MCF 10A (cell line): Measurements from ENCODE around the gene LIN7C. TPM values are rescaled to one million over a fixed set of nuclear protein-coding genes. Genes with fewer than 3 reads are reported as not detected.

ENCODE experiments used
- BruUV-seq: library from RNA; stranded (reverse); fragments of 400-500 nt; replicated peaks from 2 replicates; lab custom pipeline; 2021; lab: Mats Ljungman, UMichigan
- CTCF ChIA-PET: fragments of 300-600 bp; sonication (Branson Sonifier 250); formaldehyde crosslinking; extraction: SDS; loops from one replicate; lab custom pipeline; 2021; ENCODE audit warnings: antibody characterized with exemption, inconsistent platforms; lab: Yijun Ruan, JAX
- POLR2A ChIA-PET: fragments of 300-600, 350-650 bp; sonication (Branson Sonifier 250); formaldehyde crosslinking; extraction: SDS; loops from one replicate; lab custom pipeline; 2020; ENCODE audit warnings: antibody characterized with exemption, inconsistent platforms; lab: Yijun Ruan, JAX
- DNase-seq: peaks from one replicate; pipeline ENCODE4 v3.0.0-alpha.2; 2018; ENCODE audit not compliant: unreplicated experiment
- H3K27ac Mint-ChIP-seq: one replicate; pipeline ENCODE4 v1.8.0; 2022; ENCODE audit warnings: mild to moderate bottlenecking, low read depth, mixed read lengths; ENCODE audit not compliant: unreplicated experiment
- H3K27me3 Mint-ChIP-seq: one replicate; pipeline ENCODE4 v1.8.0; 2022; ENCODE audit warnings: mixed read lengths; ENCODE audit not compliant: insufficient read depth, unreplicated experiment
- H3K36me3 Mint-ChIP-seq: one replicate; pipeline ENCODE4 v1.8.0; 2022; ENCODE audit warnings: mild to moderate bottlenecking, moderate library complexity, mixed read lengths; ENCODE audit not compliant: insufficient read depth, unreplicated experiment
- H3K4me1 Mint-ChIP-seq: one replicate; pipeline ENCODE4 v1.8.0; 2022; ENCODE audit warnings: mixed read lengths; ENCODE audit not compliant: insufficient read depth, unreplicated experiment
- H3K4me3 Mint-ChIP-seq: one replicate; pipeline ENCODE4 v1.8.0; 2022; ENCODE audit warnings: mild to moderate bottlenecking, moderate library complexity, mixed read lengths; ENCODE audit not compliant: unreplicated experiment
- H3K9me3 Mint-ChIP-seq: one replicate; pipeline ENCODE4 v1.8.0; 2022; ENCODE audit warnings: mixed read lengths; ENCODE audit not compliant: unreplicated experiment
- CTCF ChIP-seq: fragments of 200-600 bp; IDR thresholded peaks from one replicate; pipeline ENCODE4 v1.8.0; 2022; ENCODE audit warnings: antibody characterized with exemption, mild to moderate bottlenecking; ENCODE audit not compliant: unreplicated experiment
- intact Hi-C: fragments of 100-400 bp; cut with micrococcal nuclease; formaldehyde crosslinking; loops from 2 replicates; pipeline ENCODE4 v1.14.1; 2022
- total RNA-seq: library from RNA; stranded (reverse); gene quantifications from 2 replicates; pipeline ENCODE4 v1.2.3, GENCODE V29; 2022

LIN7C gene
- total RNA-seq, 1 experiment from 2014 or later: 47.7 TPM

- no peaks in the 10 kb centered on the region for H3K9me3 Mint-ChIP-seq
- BruUV-seq: no TSS peak
- H3K4me1 Mint-ChIP-seq: peaks cover 8% of the 10 kb centered on the region
- H3K27me3 Mint-ChIP-seq: no peaks in the 10 kb centered on the region
- intact Hi-C loops: no loop called here
- TF ChIP-seq CTCF: no peak
- POLR2A ChIA-PET: no interaction called here
- CTCF ChIA-PET: interaction anchor here (0.7 to 4.5 kb wide), 3 partner anchors 8 to 294 kb away, joined by 3 to 38 read pairs (median 6); no protein-coding TSS in a partner anchor
- no peak overlapping the region for H3K27ac Mint-ChIP-seq
- H3K36me3 Mint-ChIP-seq: no peaks in the 10 kb centered on the region
- H3K4me3 Mint-ChIP-seq: no peak overlapping the region
- DNase-seq: no peak
Observed at GRCh38 chr11:27477831-27478230, 28.7 kb downstream of the LIN7C start.

- no TSS peak for BruUV-seq
- no peak overlapping the region for H3K27ac Mint-ChIP-seq
Observed at GRCh38 chr11:27477243-27477642, 29.3 kb downstream of the LIN7C start.

GRCh38 chr11:27475622-27476021, 30.9 kb downstream of the LIN7C start:
- CTCF ChIA-PET: interaction anchor here (1.2 to 4.5 kb wide), 5 partner anchors 10 to 292 kb away, joined by 4 to 38 read pairs (median 5); no protein-coding TSS in a partner anchor
- H3K27ac Mint-ChIP-seq: no peak overlapping the region
- intact Hi-C loops: no loop called here
- BruUV-seq: no TSS peak
- DNase-seq: no peak
- POLR2A ChIA-PET: interaction anchor here (2.3 kb wide), 1 partner anchor 10 kb away, joined by 6 read pairs; no protein-coding TSS in a partner anchor
- H3K9me3 Mint-ChIP-seq: no peaks in the 10 kb centered on the region
- no peaks in the 10 kb centered on the region for H3K27me3 Mint-ChIP-seq
- peaks cover 10% of the 10 kb centered on the region for H3K4me1 Mint-ChIP-seq
- no peak overlapping the region for H3K4me3 Mint-ChIP-seq
- TF ChIP-seq CTCF: no peak
- no peaks in the 10 kb centered on the region for H3K36me3 Mint-ChIP-seq

More at GRCh38 chr11:27477243-27477642, 29.3 kb downstream of the LIN7C start:
- DNase-seq: no peak
- intact Hi-C loops: no loop called here
- Mint-ChIP-seq H3K36me3 (no peaks in the 10 kb centered on the region), H3K4me3 (no peak overlapping the region), H3K27me3 (no peaks in the 10 kb centered on the region), H3K4me1 (peaks cover 9% of the 10 kb centered on the region), H3K9me3 (no peaks in the 10 kb centered on the region)
- POLR2A ChIA-PET: interaction anchor here (2.3 kb wide), 1 partner anchor 12 kb away, joined by 6 read pairs; no protein-coding TSS in a partner anchor
- TF ChIP-seq CTCF: no peak
- CTCF ChIA-PET: interaction anchor here (0.7 to 4.5 kb wide), 4 partner anchors 9 to 293 kb away, joined by 3 to 38 read pairs (median 6); no protein-coding TSS in a partner anchor

- peak overlapping the region; percentile 79 for H3K4me3 Mint-ChIP-seq
- TF ChIP-seq CTCF: no peak
- no peaks in the 10 kb centered on the region for H3K9me3 Mint-ChIP-seq
- DNase-seq: no peak
- peak overlapping the region; percentile 76 for H3K27ac Mint-ChIP-seq
- no peaks in the 10 kb centered on the region for H3K27me3 Mint-ChIP-seq
- H3K4me1 Mint-ChIP-seq: peaks cover 26% of the 10 kb centered on the region
- peaks cover 10% of the 10 kb centered on the region for H3K36me3 Mint-ChIP-seq
- intact Hi-C loops: loop anchor here (5.0 kb wide), 1 partner anchor 176 kb away; no protein-coding TSS in a partner anchor
- ChIA-PET CTCF (interaction anchor here (0.6 to 2.5 kb wide), 10 partner anchors 13 to 963 kb away, joined by 3 to 23 read pairs (median 4); partner anchors contain the start of gene CCDC34), POLR2A (interaction anchor here (0.6 to 5.2 kb wide), 37 partner anchors 9 to 548 kb away, joined by 3 to 55 read pairs (median 4); partner anchors contain the start of gene CCDC34)
- no TSS peak for BruUV-seq
Observed at GRCh38 chr11:27473017-27473406, 33.6 kb downstream of the LIN7C start.
